Measurements from ENCODE around the gene GPRC5B.

GPRC5B gene

DNA sequence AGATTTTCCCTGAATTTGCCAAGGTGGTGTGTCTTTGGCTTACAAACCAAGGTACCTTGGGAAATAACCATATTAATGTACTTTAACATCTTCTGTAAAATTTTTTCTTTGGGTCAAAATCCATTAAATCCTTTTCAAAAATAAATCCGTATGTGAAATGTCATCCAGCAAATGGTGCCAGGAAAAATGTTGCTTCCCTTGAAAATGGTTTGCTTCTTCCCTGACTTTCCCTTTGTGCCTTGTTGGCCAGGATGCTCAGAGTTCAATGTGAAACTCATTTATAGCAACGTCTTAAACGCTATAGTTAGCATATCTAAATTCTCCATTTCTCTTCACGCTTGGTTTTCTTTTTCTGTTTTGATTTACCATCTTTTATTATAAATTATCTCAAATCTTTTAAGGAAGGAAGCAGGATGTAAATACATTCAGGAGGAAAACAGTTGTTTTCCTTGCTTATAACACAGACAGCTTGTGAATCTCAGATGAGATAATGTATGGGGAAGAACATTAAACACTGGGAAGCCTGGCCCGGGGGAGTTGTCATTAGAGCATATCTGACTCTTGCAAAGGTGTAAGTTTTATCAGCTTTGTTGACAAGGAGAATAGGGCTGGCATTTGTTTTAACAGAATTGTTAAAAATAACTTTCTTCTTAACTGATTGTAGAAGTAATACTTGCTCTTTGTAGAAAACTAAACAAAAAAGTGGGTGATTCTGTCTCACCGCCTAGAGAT lies 42.1 kb downstream of the GPRC5B start:
- DNase-seq: no peak

DNA sequence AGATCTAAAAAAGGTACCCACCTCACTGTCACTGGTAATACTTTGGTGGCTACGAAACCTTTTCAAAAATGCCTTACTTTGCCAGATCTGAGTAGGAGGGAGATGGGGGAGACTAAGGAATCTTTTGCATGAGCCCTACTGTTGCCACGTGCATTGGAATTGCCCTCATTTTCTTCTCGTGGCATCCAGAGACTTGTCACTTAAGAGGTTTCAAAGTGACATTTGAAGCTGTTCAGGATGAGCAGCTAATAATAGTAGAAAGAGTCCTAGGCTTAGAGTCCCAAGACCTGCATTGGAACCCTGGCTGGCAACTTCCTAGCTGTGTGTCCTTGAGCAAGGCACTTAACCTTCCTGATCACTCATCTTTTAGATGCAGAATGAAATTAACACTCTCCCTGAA lies 43.5 kb downstream of the GPRC5B start:
- DNase-seq: no peak

DNA sequence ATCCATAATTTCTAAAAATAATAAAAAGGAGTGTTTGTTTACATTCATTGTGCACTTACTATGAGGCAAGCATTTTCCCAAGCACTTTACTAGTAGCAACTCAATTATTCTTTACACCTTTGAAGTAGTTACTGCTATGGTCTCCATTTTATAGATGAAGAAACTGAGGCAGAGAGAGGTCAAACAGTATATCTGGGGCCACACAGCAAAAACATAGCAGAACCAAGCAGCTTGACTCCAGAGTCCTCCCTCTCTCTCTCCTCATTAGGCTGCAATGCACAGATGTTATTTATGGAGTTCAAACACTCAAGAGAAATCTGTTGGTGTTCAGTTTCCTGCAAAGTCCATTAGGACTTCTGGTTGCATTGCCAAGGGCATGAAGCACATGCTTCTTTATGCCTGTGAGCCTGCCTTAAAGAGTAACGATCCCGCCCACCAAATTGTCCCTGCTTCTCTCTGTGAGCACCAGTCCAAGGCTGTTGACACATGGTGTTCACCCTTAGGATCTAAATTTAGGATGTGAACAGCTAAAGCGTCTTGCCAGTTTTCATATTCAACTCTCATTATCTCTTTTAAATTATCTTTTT lies 44.0 kb downstream of the GPRC5B start:
- DNase-seq: peak; percentile 90

DNA sequence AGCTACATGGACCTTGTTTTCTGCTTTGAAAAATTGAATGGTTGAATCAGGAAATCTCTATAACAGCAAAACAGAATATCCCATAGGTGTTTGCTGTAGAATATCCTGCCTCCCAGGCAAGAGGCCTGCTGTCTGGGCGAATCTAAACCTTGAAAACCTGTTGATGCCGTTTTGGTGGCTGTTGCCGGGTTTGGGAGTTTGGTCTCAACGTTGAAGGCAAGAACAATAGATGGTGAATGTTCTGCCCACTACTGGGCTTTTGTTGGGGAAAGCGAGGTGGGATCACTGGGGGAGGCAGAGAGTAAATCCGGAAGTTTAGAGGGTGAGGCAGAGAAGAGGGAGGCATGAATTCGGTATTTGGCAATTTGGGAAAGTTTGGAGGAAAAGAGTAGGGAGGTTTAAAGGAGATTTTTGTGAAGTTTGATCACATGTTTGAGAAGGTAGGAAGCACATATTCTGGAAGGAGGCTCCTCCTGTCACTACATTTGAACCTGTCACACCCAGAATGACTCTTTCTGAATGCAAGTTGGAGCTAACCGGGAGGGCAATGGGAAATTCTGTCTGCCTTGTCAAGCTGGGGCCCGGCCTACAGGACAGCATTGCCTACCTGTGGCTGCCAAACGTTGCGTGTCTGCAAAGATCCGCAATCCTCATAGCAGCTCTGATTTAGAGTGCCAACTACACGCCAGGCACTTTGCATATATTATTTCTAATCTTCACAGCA lies 46.5 kb downstream of the GPRC5B start:
- DNase-seq: no peak

DNA sequence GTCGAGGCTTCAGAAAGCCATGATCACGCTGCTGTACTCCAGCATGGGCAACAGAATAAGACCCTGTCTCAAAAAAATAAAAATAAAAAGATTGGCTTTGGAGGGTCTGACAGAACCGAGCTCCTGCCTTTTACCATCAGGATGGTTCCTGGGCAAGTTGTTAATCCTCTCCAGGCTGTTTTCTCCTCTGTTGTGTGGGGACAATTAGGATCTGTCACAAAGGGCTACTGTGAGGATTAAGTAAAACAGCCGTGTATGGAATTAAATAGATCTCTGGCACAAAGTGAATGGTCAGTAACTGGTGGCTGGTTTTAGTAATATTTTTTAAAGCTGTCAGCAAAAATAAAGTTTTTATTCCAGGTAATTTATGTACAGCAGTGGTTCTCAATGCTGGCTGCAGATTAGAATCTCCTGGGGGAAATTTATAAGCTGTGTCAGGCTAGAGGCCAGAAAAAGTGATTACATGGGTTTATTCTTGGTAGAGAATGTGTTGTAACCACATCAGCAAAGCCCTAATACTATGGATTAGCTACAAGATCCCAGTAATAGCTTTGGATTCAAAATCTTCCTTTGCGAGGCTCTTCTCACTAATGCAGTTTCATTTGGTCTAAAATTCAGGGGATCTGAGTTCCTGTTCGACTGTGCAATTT lies 47.2 kb downstream of the GPRC5B start:
- DNase-seq: no peak

DNA sequence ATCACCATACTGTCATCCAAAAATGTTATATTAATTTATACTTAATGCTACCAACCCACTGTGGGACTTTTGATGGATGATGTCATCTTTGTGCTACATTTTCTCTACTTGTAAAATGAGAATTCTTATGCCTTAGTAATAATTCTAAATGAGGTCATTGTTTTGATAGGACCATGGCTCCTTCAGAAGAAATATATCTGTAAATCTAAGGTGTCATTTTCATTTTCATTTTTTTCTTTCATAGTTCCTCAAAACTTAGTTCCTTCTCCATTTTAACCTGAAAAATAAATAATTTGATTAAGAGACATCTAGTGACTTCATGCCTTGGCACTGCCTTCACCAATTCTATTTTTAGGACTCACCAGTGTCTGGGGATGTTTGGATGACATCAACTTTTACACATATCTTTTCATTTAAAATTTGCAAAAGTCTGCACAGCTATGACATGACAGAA lies 48.7 kb downstream of the GPRC5B start:
- no peak for DNase-seq

DNA sequence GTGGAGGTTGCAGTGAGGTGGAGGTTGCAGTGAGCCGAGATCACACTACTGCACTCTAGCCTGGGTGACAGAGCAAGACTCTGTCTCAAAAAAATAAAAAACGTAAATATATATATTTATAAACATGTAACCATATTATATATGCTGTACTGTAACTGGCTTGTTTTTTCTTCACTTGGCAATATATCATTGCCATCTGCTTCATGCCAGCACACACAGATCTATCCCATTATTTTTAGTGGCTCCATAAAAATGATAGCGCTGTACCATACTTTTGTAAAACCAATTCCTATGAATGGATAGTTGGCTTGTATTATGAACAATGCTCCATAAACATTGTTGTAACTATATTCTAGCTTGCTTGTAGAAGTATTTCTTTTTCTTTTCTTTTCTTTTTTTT lies 49.5 kb downstream of the GPRC5B start:
- DNase-seq: no peak

DNA sequence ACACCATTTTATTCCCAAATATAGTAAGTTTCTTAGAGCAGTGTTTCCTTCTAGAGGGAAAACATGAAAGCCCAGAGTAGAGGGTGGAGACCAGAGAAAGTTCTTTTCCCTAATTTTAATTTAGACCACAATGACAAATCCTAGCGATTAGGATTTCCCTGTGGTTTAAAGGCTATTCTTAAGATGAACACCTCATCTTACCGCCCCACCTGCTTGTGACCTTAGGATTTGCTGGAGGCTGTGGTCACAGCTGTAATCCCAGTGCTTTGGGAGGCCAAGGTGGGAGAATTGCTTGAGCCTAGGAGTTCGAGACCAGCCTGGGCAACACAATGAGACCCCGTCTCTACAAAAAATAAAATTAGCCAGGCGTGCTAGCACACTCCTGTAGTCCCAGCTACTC lies 51.1 kb downstream of the GPRC5B start:
- no peak for DNase-seq

DNA sequence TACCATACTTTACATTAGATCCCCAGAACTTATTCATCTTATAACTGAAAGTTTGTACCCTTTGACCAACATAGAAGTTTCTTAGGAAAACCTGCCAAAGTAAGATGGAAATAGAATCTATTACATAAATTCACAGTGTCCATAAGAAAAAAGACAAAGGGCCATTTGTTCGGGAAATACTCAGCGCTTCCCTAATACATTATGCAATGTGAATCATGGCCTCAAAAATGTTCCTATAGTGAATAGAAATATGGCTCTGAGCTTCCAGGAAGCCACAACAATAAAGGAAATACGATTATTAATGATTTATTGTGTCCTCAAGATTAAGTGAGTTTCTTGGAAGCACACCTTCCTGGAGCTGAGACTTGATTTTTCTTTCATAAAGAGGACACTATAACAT lies 51.5 kb downstream of the GPRC5B start:
- DNase-seq: no peak

DNA sequence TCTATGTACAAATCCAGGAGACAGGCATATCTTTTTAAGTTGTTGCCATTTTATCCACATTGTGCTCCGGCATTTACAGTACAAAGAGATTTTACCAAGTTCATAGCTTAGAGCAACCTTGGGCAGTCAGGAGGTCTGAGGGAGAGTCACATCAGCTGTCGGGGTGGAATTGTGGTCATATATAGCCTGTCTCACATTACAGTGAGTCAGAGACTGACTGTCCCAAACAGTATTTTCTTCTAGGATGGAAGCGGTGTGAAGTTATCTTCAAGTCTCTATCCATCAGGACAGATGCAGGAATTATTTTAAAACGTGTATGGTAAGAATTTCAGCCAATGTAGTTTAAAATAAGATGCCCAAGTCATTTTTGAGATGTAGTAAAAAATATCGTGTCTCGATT lies 53.0 kb downstream of the GPRC5B start:
- no peak for DNase-seq

DNA sequence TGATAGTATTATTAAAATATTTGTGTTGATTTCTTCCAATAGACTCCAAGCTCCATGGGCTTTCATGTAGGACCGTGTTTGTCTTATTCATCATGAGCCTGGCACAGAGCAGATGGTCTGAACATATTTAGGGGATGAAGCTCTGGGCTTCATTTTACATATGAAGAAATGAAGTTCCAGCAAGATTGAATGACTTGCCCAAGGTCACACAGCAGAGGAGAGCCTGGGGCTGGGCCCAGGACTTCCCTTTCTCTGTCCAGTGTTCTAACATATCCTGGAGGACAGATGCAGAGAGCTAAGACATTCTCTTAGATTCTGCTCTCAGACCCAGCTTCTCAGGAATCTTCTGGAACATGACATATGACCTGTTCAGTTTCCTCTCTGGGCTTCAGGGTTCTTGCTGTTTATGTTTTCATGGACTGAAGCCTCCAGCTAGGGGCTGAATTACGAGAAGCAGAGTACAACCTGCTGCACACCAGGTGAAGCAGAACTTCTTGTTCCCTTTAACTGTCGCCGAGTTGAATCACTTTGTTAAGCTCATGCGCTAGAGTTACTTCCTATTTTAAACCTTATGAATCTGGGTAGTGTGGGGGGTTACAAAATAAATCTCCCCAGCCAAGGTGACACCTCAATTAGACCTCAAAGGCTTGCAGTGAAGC lies 53.6 kb downstream of the GPRC5B start:
- DNase-seq: no peak

DNA sequence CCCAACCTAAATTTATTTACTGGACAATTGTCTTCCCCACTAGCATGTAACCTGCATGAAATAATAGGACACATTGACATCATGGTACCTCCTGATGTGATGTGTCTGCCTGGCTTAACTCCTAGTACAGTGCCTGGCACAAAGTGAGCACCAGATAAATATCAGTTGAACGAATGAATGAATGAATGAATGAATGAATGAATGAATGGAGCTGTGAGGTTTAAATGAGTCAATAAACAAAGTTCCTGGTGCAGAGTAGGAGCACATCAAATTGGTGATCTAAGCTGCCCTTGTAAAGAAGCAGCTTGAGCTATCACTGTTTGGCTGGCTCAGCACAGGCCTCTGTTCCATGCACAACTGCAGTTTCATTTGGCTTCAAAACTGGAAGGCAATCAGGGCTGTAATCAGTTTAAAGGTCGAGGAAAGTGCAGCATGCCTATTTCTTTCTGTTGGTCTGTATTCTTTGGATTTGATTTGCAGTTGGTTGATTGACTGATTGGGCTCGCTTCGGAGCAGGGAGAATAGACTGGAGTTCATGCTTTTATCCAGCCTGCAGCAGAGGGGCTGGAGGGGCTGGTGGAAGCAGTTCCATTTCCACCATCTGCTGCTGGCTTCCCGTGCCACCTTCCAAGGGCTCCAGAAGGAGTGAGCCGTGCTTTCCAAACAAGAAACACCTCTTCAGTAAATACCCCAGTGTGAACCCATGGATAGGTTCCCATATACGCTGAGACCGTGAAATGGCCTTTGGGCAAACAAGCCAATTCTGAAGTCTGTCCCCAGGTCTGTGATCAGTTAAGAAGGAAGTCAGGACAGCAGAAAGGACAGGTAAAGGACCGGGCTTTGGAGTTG lies 54.6 kb downstream of the GPRC5B start:
- peak; percentile 44 for DNase-seq

DNA sequence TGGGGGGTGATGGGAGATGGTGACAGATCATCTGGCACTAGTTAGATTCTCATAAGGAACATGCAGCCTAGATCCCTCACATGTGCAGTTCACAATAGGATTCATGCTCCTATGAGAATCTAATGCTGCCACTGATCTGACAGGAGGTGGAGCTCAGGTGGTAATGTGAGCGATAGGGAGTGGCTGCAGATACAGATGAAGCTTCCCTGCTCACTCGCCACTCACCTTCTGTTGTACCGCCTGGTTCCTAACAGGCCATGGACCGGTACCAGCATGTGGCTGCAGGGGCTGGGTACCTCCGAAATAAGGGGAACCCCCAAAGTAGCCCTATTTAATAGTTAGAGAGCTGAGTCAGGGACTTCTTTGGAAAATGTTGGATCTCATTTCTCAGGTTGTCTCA lies 60.4 kb downstream of the GPRC5B start:
- DNase-seq: no peak

DNA sequence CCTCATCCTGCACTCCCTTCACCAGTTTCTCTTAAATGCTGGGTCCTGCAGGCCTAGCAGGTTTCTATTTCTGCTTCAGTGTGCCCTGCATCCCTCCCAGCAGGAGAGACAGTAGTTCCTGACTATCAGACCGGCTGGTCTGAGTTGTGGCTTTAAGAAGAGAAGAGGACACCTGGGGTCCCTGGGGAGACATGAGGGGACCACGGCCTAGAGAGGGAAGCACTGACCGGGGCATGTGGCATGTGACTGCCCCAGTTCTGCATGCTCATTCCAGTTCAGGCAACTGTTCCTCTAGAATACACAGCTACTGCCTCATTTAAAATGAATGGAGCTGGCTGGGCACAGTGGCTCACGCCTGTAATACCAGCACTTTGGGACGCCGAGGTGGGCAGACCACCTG lies 61.3 kb downstream of the GPRC5B start:
- no peak for DNase-seq

DNA sequence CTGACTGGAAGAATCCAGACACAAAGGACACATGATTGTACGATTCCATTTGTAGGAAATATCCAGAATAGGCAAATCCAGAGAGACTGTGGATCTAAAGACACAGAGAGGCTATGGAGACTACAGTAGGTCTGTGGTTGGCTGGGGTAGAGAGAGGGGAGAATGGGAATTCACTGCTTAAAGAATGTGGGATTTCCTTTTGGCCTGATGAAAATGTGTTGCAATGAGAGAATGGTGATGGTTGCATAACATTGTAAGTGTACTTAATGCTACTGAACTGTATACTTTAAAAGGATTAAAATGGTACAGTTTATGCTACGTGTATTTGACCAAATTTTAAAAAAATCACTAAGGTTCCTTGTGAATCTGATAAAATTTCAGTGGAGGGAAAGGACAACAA lies 62.1 kb downstream of the GPRC5B start:
- no peak for DNase-seq

DNA sequence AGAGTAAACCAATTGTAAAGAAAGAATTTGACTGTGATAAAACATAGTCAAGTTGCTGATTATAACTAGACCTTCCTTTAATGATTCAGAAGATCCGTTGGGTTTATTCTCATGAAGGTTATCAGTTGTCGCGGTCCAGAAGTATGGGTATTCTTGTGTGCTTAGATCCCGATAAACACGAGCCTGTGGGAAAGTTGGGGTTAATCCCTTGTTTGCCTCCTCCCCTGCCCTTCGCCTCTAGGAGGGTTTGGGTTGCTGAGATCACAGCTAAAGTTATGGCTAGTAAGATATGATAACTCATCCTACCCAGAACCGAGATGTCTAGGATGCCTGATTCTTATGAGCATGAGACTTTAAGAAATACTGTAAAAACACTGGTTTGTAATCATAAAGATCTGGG lies 66.8 kb downstream of the GPRC5B start:
- no peak for DNase-seq

DNA sequence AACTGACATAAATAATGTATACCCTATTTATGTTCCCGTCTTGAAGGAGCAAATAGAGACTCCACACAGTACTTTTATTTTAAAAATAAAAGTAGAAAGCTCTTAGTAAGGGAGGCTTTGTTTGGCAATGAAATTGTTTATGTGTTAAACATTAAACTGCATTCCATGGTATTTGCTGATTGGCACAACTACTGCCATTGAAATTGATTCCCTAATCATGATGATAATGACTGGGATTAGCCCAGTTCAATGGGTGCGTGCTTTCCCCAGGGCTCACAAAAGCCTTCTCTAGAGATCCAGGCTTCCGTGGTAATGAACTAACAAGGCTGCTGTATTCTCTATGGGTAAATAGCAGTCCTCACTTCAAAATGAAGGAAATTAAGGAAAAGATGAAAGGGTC lies 67.5 kb downstream of the GPRC5B start:
- no peak for DNase-seq

DNA sequence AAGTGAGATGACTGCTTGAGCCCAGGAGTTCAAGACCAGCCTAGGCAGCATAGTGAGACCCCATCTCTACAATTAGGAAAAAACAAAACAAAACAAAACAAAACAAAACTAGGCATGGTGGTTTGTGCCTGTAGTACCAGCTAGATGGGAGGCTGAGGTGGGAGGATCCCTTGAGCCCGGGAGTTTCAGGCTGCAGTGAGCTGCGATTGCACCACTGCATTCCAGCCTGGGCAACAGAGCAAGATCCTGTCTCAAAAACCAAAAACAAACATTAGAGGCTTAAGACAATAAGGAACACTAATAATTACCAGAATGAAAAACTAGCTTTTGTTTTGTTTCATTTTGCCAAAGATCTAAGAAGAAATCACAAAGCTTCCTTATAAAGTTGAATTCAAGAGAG lies 69.2 kb downstream of the GPRC5B start:
- DNase-seq: no peak

DNA sequence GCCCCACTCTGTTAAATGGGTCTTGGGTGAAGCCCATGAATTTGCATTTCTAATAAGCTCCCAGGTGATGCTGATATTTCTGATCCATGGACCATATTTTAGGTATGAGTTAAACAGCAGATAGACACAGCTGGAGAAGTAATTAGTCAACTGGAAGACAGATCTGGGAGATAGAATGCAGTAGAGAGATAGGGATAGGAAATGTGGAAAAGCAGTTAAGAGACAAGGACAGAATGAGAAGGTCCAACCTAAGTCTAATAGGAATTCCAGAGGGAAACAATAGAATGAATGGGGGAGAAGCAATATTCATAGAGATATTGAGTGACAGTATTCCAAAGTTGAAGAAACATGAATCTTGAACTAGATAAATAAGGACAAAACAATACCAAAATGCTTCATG lies 71.7 kb downstream of the GPRC5B start:
- DNase-seq: no peak

DNA sequence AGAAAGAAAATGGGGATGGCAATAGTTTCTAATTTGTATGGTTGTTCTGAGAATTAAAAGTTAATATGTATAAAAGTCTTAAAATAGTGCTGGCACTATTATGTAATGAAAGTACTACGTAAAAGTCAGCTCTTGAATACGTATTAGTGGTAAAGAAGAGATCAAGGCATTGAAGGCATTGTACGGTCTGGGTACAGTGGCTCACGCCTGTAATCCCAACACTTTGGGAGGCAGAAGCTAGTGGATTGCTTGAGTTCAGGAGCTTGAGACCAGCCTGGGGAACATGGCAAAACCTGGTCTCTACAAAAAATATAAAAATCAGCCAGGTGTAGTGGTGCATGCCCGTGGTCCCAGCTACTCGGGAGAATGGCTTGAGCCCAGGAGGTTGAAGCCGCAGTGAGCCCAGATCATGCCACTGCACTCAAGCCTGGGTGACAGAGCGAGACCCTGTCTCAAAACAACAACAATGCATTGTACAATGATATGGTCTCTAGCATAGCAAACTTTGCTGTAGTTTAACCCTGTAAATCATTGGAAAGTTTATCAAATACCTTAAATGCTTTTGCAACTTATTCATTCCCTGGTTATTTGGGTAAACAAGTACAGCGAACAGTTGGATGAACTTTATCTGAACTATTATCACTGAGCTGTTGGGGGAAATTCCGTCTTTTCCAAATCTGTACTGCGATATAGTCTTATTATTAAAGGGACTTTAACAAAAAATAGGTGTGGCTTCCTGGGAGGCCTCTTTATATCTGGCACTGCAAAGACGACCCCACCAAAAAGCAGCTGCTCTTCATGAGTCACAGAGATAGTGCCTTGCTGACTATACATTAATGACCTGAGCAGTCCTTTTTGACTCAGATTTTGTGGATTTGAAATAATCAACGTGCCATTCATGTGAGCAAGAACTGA lies 73.6 kb downstream of the GPRC5B start:
- no peak for DNase-seq

DNA sequence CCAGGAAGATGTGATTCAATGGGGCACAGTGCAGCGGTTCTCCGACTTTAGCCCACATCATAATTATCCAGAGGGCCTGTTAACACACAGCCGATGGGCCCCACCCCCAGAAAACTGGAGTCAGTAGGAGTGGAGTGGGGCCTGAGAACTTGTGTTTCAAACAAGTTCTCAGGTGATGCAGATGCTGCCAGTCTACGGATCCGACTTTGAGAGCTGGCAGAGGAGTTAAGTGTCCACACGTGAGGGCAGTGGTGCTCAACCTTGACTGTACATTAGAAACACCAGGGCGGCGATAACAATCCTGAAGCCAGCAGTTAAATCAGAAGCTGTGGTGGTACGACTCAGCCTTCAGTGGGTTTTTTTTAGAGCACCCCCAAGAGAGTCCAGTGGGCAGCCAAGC lies 75.0 kb downstream of the GPRC5B start:
- no peak for DNase-seq
